ENCODE data around the gene C8B. TPM values are rescaled to one million over a fixed set of nuclear protein-coding genes. Genes with fewer than 3 reads are reported as not detected.

C8B gene
- total and polyA plus RNA-seq, 9 of the 15 experiments (the other 6 are each of a cell fraction or from before 2014, with no cell fraction given): not detected

GRCh38 chr1:56881417-56881816, 84.4 kb downstream of the C8B start (continued):
- TF ChIP-seq E2F1 (CRISPR knock-in tag; IDR thresholded peaks at IDR 0.05) (no peak), ZNF780A (CRISPR knock-in tag; IDR thresholded peaks at IDR 0.05) (no peak), ZNF124 (CRISPR knock-in tag; IDR thresholded peaks at IDR 0.05) (no peak), SMC3 (conservative IDR thresholded peaks at IDR 0.05; ENCODE audit: insufficient read depth, low read depth, low read length) (no peak), ZNF75A (CRISPR knock-in tag; IDR thresholded peaks at IDR 0.05) (no peak)

- in situ Hi-C loops (cut with MboI): no loop called here
- H3K27me3 ChIP-seq (ENCODE audit: control insufficient read depth in 2 of 2, insufficient read depth in 2 of 2, low read length in 2 of 2): no peaks in the 10 kb centered on the region
- TF ChIP-seq XRCC5 (IDR thresholded peaks at IDR 0.05; ENCODE audit: low read depth, low read length) (no peak), ERF (CRISPR knock-in tag; IDR thresholded peaks at IDR 0.05) (no peak), CBX1 (IDR thresholded peaks at IDR 0.05; ENCODE audit: low read depth) (no peak), NONO (IDR thresholded peaks at IDR 0.05; ENCODE audit: low read depth in 2 of 2, low read length in 1 of 2) (no peak), CREB1 (IDR thresholded peaks at IDR 0.05) (no peak), CREB1 (CRISPR knock-in tag; IDR thresholded peaks at IDR 0.05) (no peak), CSDE1 (IDR thresholded peaks at IDR 0.05) (no peak), TAF9B (IDR thresholded peaks at IDR 0.05; ENCODE audit: partially characterized antibody) (no peak), ZFP36 (IDR thresholded peaks at IDR 0.05; ENCODE audit: low read depth, low read length, partially characterized antibody) (no peak), ZNF408 (CRISPR knock-in tag; IDR thresholded peaks at IDR 0.05; ENCODE audit: low read depth) (no peak), SPI1 (IDR thresholded peaks at IDR 0.05; ENCODE audit: borderline replicate concordance, low read depth, low read length) (no peak), MITF (IDR thresholded peaks at IDR 0.05) (no peak), AFF1 (IDR thresholded peaks at IDR 0.05; ENCODE audit: low read depth in 1 of 2, partially characterized antibody in 2 of 2) (no peak)
Observed at GRCh38 chr1:56880774-56881173, 85.0 kb downstream of the C8B start.

More at GRCh38 chr1:56880774-56881173, 85.0 kb downstream of the C8B start:
- no peaks in the 10 kb centered on the region for H3K9me3 ChIP-seq (replicated peaks; ENCODE audit: control insufficient read depth, insufficient read depth, low read depth, low read length)
- intact Hi-C loops (cut with micrococcal nuclease): no loop called here
- H3K9me1 ChIP-seq (ENCODE audit: control insufficient read depth, insufficient read depth, low read length): no peaks in the 10 kb centered on the region
- H3K36me3 ChIP-seq (ENCODE audit: control insufficient read depth, insufficient read depth, low read length): no peaks in the 10 kb centered on the region
- H3K4me2 ChIP-seq (ENCODE audit: insufficient read depth, low read length): no peak overlapping the region
- H3K9ac ChIP-seq (ENCODE audit: insufficient read depth in 1 of 2, low read depth in 2 of 2, low read length in 2 of 2): no peak overlapping the region
- FAIRE-seq (no peak), ATAC-seq (no peak), DNase-seq (ENCODE audit: extremely low read depth in 1 of 4, low spot score in 3 of 4) (no peak)
- no peak overlapping the region for H3K27ac ChIP-seq (ENCODE audit: extremely low read depth, low read depth, low read length)
- ChIA-PET CTCF (ENCODE audit: low intra/inter-chr PET ratio) (no interaction called here), POLR2A (no interaction called here)
- no peaks in the 10 kb centered on the region for H3K79me2 ChIP-seq (ENCODE audit: control insufficient read depth, insufficient read depth, low read length)
- H4K20me1 ChIP-seq (replicated peaks; ENCODE audit: control insufficient read depth, insufficient read depth, low read length): no peaks in the 10 kb centered on the region
- no TSS peak for BruUV-seq (replicated peaks)
- no peak overlapping the region for H3K4me3 ChIP-seq
- H2AFZ ChIP-seq (ENCODE audit: low read depth, low read length): no peak overlapping the region
- 0% methylated on average over 1 of the region's 1 CpG for WGBS (ENCODE audit: insufficient coverage, low coverage, missing lambda C conversion rate)
- H3K4me1 ChIP-seq (replicated peaks in 1 of 2; ENCODE audit: control insufficient read depth in 2 of 2, insufficient read depth in 2 of 2, low read length in 2 of 2): no peaks in the 10 kb centered on the region
